WTC11 (cell line): Measurements from ENCODE around the gene IFNGR1. TPM values are rescaled to one million over a fixed set of nuclear protein-coding genes. Genes with fewer than 3 reads are reported as not detected.

Source experiments
- ATAC-seq: fragments of 200-7000 bp; cut with Tn5 transposase; 2 replicates; pipeline ENCODE4 v1.10.0; 2021; ENCODE audit warnings: mild to moderate bottlenecking, moderate library complexity
- CTCF ChIA-PET: fragments of 300-600 bp; sonication (Branson Sonifier 250); formaldehyde crosslinking; loops from one replicate; lab custom pipeline; 2021; ENCODE audit warnings: antibody characterized with exemption; lab: Charles Lee
- POLR2A ChIA-PET: fragments of 350-600 bp; sonication (Branson Sonifier 250); formaldehyde crosslinking; loops from one replicate; lab custom pipeline; 2021; ENCODE audit warnings: antibody characterized with exemption; lab: Charles Lee
- DNase-seq: peaks from one replicate; pipeline ENCODE4 v3.0.0; 2021; ENCODE audit warnings: low spot score
- H3K27ac Mint-ChIP-seq: 2 replicates; pipeline ENCODE4 v1.8.0; 2021; ENCODE audit warnings: mixed read lengths
- H3K27me3 Mint-ChIP-seq: 2 replicates; pipeline ENCODE4 v1.8.0; 2021; ENCODE audit warnings: low read depth, mild to moderate bottlenecking, moderate library complexity, mixed read lengths
- H3K36me3 Mint-ChIP-seq: 2 replicates; pipeline ENCODE4 v1.8.0; 2021; ENCODE audit warnings: mixed read lengths
- H3K4me1 Mint-ChIP-seq: 2 replicates; pipeline ENCODE4 v1.8.0; 2022; ENCODE audit warnings: mixed read lengths
- H3K4me3 Mint-ChIP-seq: 2 replicates; pipeline ENCODE4 v1.8.0; 2021; ENCODE audit warnings: mild to moderate bottlenecking, moderate library complexity, mixed read lengths
- H3K9me3 Mint-ChIP-seq: 2 replicates; pipeline ENCODE4 v1.8.0; 2021; ENCODE audit warnings: mixed read lengths
- ATF6 ChIP-seq: sonication (generic); formaldehyde crosslinking; IDR thresholded peaks from 2 replicates; pipeline ENCODE4 v1.8.1; 2023; ENCODE audit warnings: mild to moderate bottlenecking, missing genetic modification reagents
- E2F4 ChIP-seq: sonication (generic); formaldehyde crosslinking; IDR thresholded peaks from 2 replicates; pipeline ENCODE4 v1.8.1; 2022; ENCODE audit warnings: low read depth, mild to moderate bottlenecking, moderate library complexity, missing genetic modification reagents, borderline replicate concordance
- ESRRA ChIP-seq: sonication (generic); formaldehyde crosslinking; IDR thresholded peaks from 2 replicates; pipeline ENCODE4 v1.8.1; 2022; ENCODE audit warnings: mild to moderate bottlenecking, missing genetic modification reagents, borderline replicate concordance
- GABPB1 ChIP-seq: sonication (generic); formaldehyde crosslinking; IDR thresholded peaks from 2 replicates; pipeline ENCODE4 v1.8.1; 2023; ENCODE audit warnings: mild to moderate bottlenecking, missing genetic modification reagents
- JAZF1 ChIP-seq: fragments of 250-450 bp; sonication (Bioruptor Pico); IDR thresholded peaks from 2 replicates; pipeline ENCODE4 v1.9.0; 2021; ENCODE audit warnings: moderate library complexity, mild to moderate bottlenecking, inconsistent platforms
- PREB ChIP-seq: sonication (generic); formaldehyde crosslinking; IDR thresholded peaks from 2 replicates; pipeline ENCODE4 v1.8.1; 2022; ENCODE audit warnings: mild to moderate bottlenecking, missing genetic modification reagents, moderate library complexity, borderline replicate concordance
- RORB ChIP-seq: fragments of 250-450 bp; sonication (Bioruptor Pico); IDR thresholded peaks from 2 replicates; pipeline ENCODE4 v1.9.0; 2021; ENCODE audit warnings: mild to moderate bottlenecking
- TEAD4 ChIP-seq: sonication (generic); formaldehyde crosslinking; IDR thresholded peaks from 2 replicates; pipeline ENCODE4 v1.8.0; 2022; ENCODE audit warnings: mild to moderate bottlenecking, missing genetic modification reagents
- TP53 ChIP-seq: sonication (generic); formaldehyde crosslinking; IDR thresholded peaks from 2 replicates; pipeline ENCODE4 v1.8.1; 2023; ENCODE audit warnings: mild to moderate bottlenecking, missing genetic modification reagents
- USF1 ChIP-seq: sonication (generic); formaldehyde crosslinking; IDR thresholded peaks from 2 replicates; pipeline ENCODE4 v1.8.0; 2022; ENCODE audit warnings: mild to moderate bottlenecking, missing genetic modification reagents
- ZNF232 ChIP-seq: sonication (generic); formaldehyde crosslinking; IDR thresholded peaks from 2 replicates; pipeline ENCODE4 v1.8.0; 2022; ENCODE audit warnings: mild to moderate bottlenecking, missing genetic modification reagents
- ZNF263 ChIP-seq: sonication (generic); formaldehyde crosslinking; IDR thresholded peaks from 2 replicates; pipeline ENCODE4 v1.8.1; 2022; ENCODE audit warnings: low read depth, mild to moderate bottlenecking, moderate library complexity, missing genetic modification reagents
- total RNA-seq: library from RNA; stranded (reverse); gene quantifications from 3 replicates; pipeline ENCODE4 v1.2.3, GENCODE V29; 2021
- TF ChIP-seq, protein P1 (sequence below): sonication (generic); formaldehyde crosslinking; IDR thresholded peaks from 2 replicates; pipeline ENCODE4 v1.8.1; 2023; ENCODE audit warnings: mild to moderate bottlenecking, missing genetic modification reagents, moderate library complexity
- TF ChIP-seq, protein P2 (sequence below): sonication (generic); formaldehyde crosslinking; IDR thresholded peaks from 2 replicates; pipeline ENCODE4 v1.8.1; 2023; ENCODE audit warnings: mild to moderate bottlenecking, missing genetic modification reagents
- TF ChIP-seq, protein P3 (sequence below): fragments of 250-450 bp; sonication (Bioruptor Pico); IDR thresholded peaks from 2 replicates; pipeline ENCODE4 v1.9.0; 2021; ENCODE audit warnings: moderate library complexity, mild to moderate bottlenecking, inconsistent platforms, borderline replicate concordance
- TF ChIP-seq, protein P4 (sequence below): sonication (generic); formaldehyde crosslinking; IDR thresholded peaks from 2 replicates; pipeline ENCODE4 v1.8.1; 2022; ENCODE audit warnings: low read depth, missing genetic modification reagents, borderline replicate concordance
- TF ChIP-seq, protein P5 (sequence below): sonication (generic); formaldehyde crosslinking; IDR thresholded peaks from 2 replicates; pipeline ENCODE4 v1.8.0; 2022; ENCODE audit warnings: mild to moderate bottlenecking, missing genetic modification reagents

The IFNGR1 gene
- total RNA-seq, 1 experiment from 2014 or later = 17.6 TPM

- TF ChIP-seq ATF6 (CRISPR knock-in tag) (no peak), TEAD4 (CRISPR knock-in tag) (no peak), ZNF263 (CRISPR knock-in tag) (no peak), TP53 (no peak), ZNF232 (CRISPR knock-in tag) (no peak), JAZF1 (CRISPR knock-in tag) (no peak), E2F4 (no peak), GABPB1 (no peak), ESRRA (no peak), RORB (CRISPR knock-in tag) (no peak), USF1 (CRISPR knock-in tag) (no peak), PREB (CRISPR knock-in tag) (no peak)
- TF ChIP-seq, protein P1, sequence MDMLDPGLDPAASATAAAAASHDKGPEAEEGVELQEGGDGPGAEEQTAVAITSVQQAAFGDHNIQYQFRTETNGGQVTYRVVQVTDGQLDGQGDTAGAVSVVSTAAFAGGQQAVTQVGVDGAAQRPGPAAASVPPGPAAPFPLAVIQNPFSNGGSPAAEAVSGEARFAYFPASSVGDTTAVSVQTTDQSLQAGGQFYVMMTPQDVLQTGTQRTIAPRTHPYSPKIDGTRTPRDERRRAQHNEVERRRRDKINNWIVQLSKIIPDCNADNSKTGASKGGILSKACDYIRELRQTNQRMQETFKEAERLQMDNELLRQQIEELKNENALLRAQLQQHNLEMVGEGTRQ (CRISPR knock-in tag) = no peak
- TF ChIP-seq, protein P2, sequence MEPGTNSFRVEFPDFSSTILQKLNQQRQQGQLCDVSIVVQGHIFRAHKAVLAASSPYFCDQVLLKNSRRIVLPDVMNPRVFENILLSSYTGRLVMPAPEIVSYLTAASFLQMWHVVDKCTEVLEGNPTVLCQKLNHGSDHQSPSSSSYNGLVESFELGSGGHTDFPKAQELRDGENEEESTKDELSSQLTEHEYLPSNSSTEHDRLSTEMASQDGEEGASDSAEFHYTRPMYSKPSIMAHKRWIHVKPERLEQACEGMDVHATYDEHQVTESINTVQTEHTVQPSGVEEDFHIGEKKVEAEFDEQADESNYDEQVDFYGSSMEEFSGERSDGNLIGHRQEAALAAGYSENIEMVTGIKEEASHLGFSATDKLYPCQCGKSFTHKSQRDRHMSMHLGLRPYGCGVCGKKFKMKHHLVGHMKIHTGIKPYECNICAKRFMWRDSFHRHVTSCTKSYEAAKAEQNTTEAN = no peak
- TF ChIP-seq, protein P3, sequence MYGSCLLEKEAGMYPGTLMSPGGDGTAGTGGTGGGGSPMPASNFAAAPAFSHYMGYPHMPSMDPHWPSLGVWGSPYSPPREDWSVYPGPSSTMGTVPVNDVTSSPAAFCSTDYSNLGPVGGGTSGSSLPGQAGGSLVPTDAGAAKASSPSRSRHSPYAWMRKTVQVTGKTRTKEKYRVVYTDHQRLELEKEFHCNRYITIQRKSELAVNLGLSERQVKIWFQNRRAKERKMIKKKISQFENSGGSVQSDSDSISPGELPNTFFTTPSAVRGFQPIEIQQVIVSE = no peak
- TF ChIP-seq, protein P4, sequence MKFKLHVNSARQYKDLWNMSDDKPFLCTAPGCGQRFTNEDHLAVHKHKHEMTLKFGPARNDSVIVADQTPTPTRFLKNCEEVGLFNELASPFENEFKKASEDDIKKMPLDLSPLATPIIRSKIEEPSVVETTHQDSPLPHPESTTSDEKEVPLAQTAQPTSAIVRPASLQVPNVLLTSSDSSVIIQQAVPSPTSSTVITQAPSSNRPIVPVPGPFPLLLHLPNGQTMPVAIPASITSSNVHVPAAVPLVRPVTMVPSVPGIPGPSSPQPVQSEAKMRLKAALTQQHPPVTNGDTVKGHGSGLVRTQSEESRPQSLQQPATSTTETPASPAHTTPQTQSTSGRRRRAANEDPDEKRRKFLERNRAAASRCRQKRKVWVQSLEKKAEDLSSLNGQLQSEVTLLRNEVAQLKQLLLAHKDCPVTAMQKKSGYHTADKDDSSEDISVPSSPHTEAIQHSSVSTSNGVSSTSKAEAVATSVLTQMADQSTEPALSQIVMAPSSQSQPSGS (CRISPR knock-in tag) = no peak
- TF ChIP-seq, protein P5, sequence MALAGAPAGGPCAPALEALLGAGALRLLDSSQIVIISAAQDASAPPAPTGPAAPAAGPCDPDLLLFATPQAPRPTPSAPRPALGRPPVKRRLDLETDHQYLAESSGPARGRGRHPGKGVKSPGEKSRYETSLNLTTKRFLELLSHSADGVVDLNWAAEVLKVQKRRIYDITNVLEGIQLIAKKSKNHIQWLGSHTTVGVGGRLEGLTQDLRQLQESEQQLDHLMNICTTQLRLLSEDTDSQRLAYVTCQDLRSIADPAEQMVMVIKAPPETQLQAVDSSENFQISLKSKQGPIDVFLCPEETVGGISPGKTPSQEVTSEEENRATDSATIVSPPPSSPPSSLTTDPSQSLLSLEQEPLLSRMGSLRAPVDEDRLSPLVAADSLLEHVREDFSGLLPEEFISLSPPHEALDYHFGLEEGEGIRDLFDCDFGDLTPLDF = no peak
- no peaks in the 10 kb centered on the region for H3K27me3 Mint-ChIP-seq
- DNase-seq (no peak), ATAC-seq (no peak)
- no peak overlapping the region for H3K27ac Mint-ChIP-seq
- H3K4me3 Mint-ChIP-seq = no peak overlapping the region
- ChIA-PET CTCF (no interaction called here), POLR2A (interaction anchor here (0.7 kb wide), 1 partner anchor 85 kb away, joined by 5 read pairs; no protein-coding TSS in a partner anchor)
- H3K4me1 Mint-ChIP-seq = peaks cover 9% of the 10 kb centered on the region; the same call in 1 of the 2 replicates
- peaks cover 3% of the 10 kb centered on the region; the same call in 1 of the 2 replicates for H3K36me3 Mint-ChIP-seq
- peaks cover 25% of the 10 kb centered on the region for H3K9me3 Mint-ChIP-seq
Observed at GRCh38 chr6:137236581-137237355, 17.6 kb upstream of the IFNGR1 start.
